Upper lobe of left lung (tissue), 6 donors: Measurements from ENCODE around the gene EFNB2. TPM values are rescaled to one million over a fixed set of nuclear protein-coding genes. Genes with fewer than 3 reads are reported as not detected.

ENCODE experiments used
- ATAC-seq, 2 donors: fragments of 200-7000 bp; cut with Tn5 transposase; one replicate each; pipeline ENCODE4 v1.9.1; 2022; ENCODE audit warnings: mild to moderate bottlenecking in 2 of 2, moderate library complexity in 2 of 2; ENCODE audit not compliant: low FRiP score in 2 of 2
- DNase-seq, 2 donors: peaks; one replicate each; pipeline ENCODE4 v3.0.0-alpha.2; 2019 to 2020
- H3K27ac ChIP-seq, 4 donors: fragments of 200-600 bp; sonication (generic); one replicate each; pipeline ENCODE4 v1.5.1; 2016 to 2019
- H3K27me3 ChIP-seq, 4 donors: fragments of 200-600 bp; sonication (generic); one replicate each; pipeline ENCODE4 v1.5.1; 2017 to 2019
- H3K36me3 ChIP-seq, 4 donors: fragments of 200-600 bp; sonication (generic); one replicate each; pipeline ENCODE4 v1.5.1; 2016 to 2019
- H3K4me1 ChIP-seq, 4 donors: fragments of 200-600 bp; sonication (generic); one replicate each; pipeline ENCODE4 v1.5.1; 2018 to 2019
- H3K4me3 ChIP-seq, 4 donors: fragments of 200-600 bp; sonication (generic); one replicate each; pipeline ENCODE4 v1.5.1; 2017 to 2019; ENCODE audit warnings: mild to moderate bottlenecking in 2 of 4, moderate library complexity in 1 of 4
- H3K9me3 ChIP-seq, 4 donors: fragments of 200-600 bp; sonication (generic); one replicate each; pipeline ENCODE4 v1.5.1; 2018 to 2019
- CTCF ChIP-seq, 6 experiments: fragments of 450-650 bp in 4 of 6; fragments of 200-600 bp in 2 of 6; sonication (generic) in 2 of 6; IDR thresholded peaks; one replicate each; pipeline ENCODE4 v1.5.1; 2016 to 2019; ENCODE audit warnings: antibody characterized with exemption in 6 of 6
- EP300 ChIP-seq, 4 donors: sonication (generic); formaldehyde crosslinking; IDR thresholded peaks; one replicate each; pipeline ENCODE4 v1.5.1; 2017; ENCODE audit warnings: antibody characterized with exemption in 4 of 4, control low read depth in 2 of 4
- POLR2A ChIP-seq, 4 donors: fragments of 450-650 bp; IDR thresholded peaks; one replicate each; pipeline ENCODE4 v1.5.1; 2016 to 2017; ENCODE audit warnings: antibody characterized with exemption in 4 of 4, mild to moderate bottlenecking in 2 of 4
- POLR2AphosphoS5 ChIP-seq, 2 donors: sonication (generic); formaldehyde crosslinking; IDR thresholded peaks; one replicate each; pipeline ENCODE4 v1.5.1; 2017; ENCODE audit warnings: antibody characterized with exemption in 2 of 2
- WGBS, 2 donors: methylation state at CpG; one replicate each; pipeline ENCODE4 v1.1.5; 2017 to 2018; 5-methylcytosine and 5-hydroxymethylcytosine counted together
- total RNA-seq, 6 donors: library from RNA; depleted of rRNA in 4 of 6; stranded (reverse); fragments of >200 nt in 4 of 6; gene quantifications; one replicate each; pipeline versions ENCODE4 v1.1.0 to v1.2.1, GENCODE V29; 2016 to 2021
- donor health status: DM: no; HTN: no; CAD: no; lungs with moderate emphysema.
- donor health status: DM: no; HTN: yes; CAD: no; lungs with severe emphysema.

The EFNB2 gene
- total RNA-seq, 6 donors from 2014 or later = 23.0 to 45.7 (median 30.9) TPM

- Histone ChIP-seq H3K4me3 (no peak overlapping the region), H3K27me3 (no peaks in the 10 kb centered on the region), H3K36me3 (no peaks in the 10 kb centered on the region), H3K9me3 (no peaks in the 10 kb centered on the region), H3K4me1 (peaks cover 32 to 49% (median 44%) of the 10 kb centered on the region in 4 donors), H3K27ac (peak overlapping the region in 3 of 4 donors; percentile 6 to 62 (median 45))
- TF ChIP-seq CTCF (IDR thresholded peaks at IDR 0.05) = no peak
- TF ChIP-seq EP300 (IDR thresholded peaks at IDR 0.05) = no peak
- no peak for TF ChIP-seq POLR2A (IDR thresholded peaks at IDR 0.05)
- TF ChIP-seq POLR2AphosphoS5 (IDR thresholded peaks at IDR 0.05) = no peak
- ATAC-seq = no peak
- 53 to 57% methylated on average over 5 of the region's 5 CpGs for WGBS, 2 donors
- DNase-seq = no peak
These were observed 14.2 kb downstream of the EFNB2 start for GRCh38 chr13:106521095-106521799.

- no peak for DNase-seq
- 43 to 46% methylated on average over 12 of the region's 12 CpGs for WGBS, 2 donors
These were observed 15.0 kb downstream of the EFNB2 start for GRCh38 chr13:106520251-106521054.

GRCh38 chr13:106518512-106518911 lies 16.9 kb downstream of the EFNB2 start:
- Histone ChIP-seq H3K27ac (no peak overlapping the region), H3K27me3 (no peaks in the 10 kb centered on the region), H3K4me1 (peaks cover 22 to 50% (median 43%) of the 10 kb centered on the region in 4 donors), H3K9me3 (no peaks in the 10 kb centered on the region), H3K4me3 (no peak overlapping the region), H3K36me3 (no peaks in the 10 kb centered on the region)
- DNase-seq = no peak
- no peak for ATAC-seq
- no peak for TF ChIP-seq CTCF (IDR thresholded peaks at IDR 0.05)
- TF ChIP-seq POLR2A (IDR thresholded peaks at IDR 0.05) = no peak
- TF ChIP-seq EP300 (IDR thresholded peaks at IDR 0.05) = no peak
- no peak for TF ChIP-seq POLR2AphosphoS5 (IDR thresholded peaks at IDR 0.05)
- WGBS, 2 donors = 70 to 78% methylated on average over 11 of the region's 11 CpGs

More at GRCh38 chr13:106520251-106521054, 15.0 kb downstream of the EFNB2 start:
- no peaks in the 10 kb centered on the region for H3K9me3 ChIP-seq
- peak overlapping the region in 3 of 4 donors; percentile 6 to 62 (median 45) for H3K27ac ChIP-seq
- H3K4me3 ChIP-seq = no peak overlapping the region
- peaks cover 24 to 45% (median 43%) of the 10 kb centered on the region in 4 donors for H3K4me1 ChIP-seq
- H3K27me3 ChIP-seq = no peaks in the 10 kb centered on the region
- no peaks in the 10 kb centered on the region for H3K36me3 ChIP-seq
- no peak for ATAC-seq
- TF ChIP-seq EP300 (IDR thresholded peaks at IDR 0.05) (no peak), POLR2A (IDR thresholded peaks at IDR 0.05) (no peak), CTCF (IDR thresholded peaks at IDR 0.05) (peak in 2 of 6 experiments; percentile 27 to 31), POLR2AphosphoS5 (IDR thresholded peaks at IDR 0.05) (no peak)

- ATAC-seq (no peak), DNase-seq (no peak)
- Histone ChIP-seq H3K27me3 (no peaks in the 10 kb centered on the region), H3K36me3 (no peaks in the 10 kb centered on the region), H3K4me1 (peaks cover 22 to 43% (median 34%) of the 10 kb centered on the region in 4 donors), H3K27ac (peak overlapping the region in 1 of 4 donors; percentile 37), H3K9me3 (no peaks in the 10 kb centered on the region), H3K4me3 (no peak overlapping the region)
- TF ChIP-seq CTCF (IDR thresholded peaks at IDR 0.05) (no peak), EP300 (IDR thresholded peaks at IDR 0.05) (no peak), POLR2AphosphoS5 (IDR thresholded peaks at IDR 0.05) (no peak), POLR2A (IDR thresholded peaks at IDR 0.05) (no peak)
- WGBS, 2 donors = 79 to 87% methylated on average over 4 of the region's 4 CpGs
These were observed 18.2 kb downstream of the EFNB2 start for GRCh38 chr13:106517109-106517847.
